ENCODE data around the gene KRT34.
"Not testable (repeated sequence)": the region's sequence is repeated elsewhere in the genome, so short reads cannot be mapped to it uniquely, and the experiment has no call there.

KRT34 gene

GRCh38 chr17:41352597-41353366 is 29.3 kb downstream of the KRT34 start:
- no peak overlapping the region for H3K27ac Mint-ChIP-seq
- no peak for TF ChIP-seq CTCF (IDR thresholded peaks at IDR 0.05; ENCODE audit: unreplicated experiment in 3 of 3)
- peaks cover 16% of the 10 kb centered on the region for H3K27me3 Mint-ChIP-seq (ENCODE audit: low read depth)
- no peak overlapping the region for H3K4me3 Mint-ChIP-seq
- H3K36me3 Mint-ChIP-seq (ENCODE audit: low read depth) = no peaks in the 10 kb centered on the region
- H3K4me1 Mint-ChIP-seq = no peaks in the 10 kb centered on the region
- peaks cover 6% of the 10 kb centered on the region for H3K9me3 Mint-ChIP-seq

GRCh38 chr17:41351177-41351576 is 30.9 kb downstream of the KRT34 start:
- no peak for TF ChIP-seq CTCF (IDR thresholded peaks at IDR 0.05; ENCODE audit: unreplicated experiment in 3 of 3)
- H3K4me3 Mint-ChIP-seq = no peak overlapping the region
- no peaks in the 10 kb centered on the region for H3K4me1 Mint-ChIP-seq
- peaks cover 12% of the 10 kb centered on the region for H3K27me3 Mint-ChIP-seq (ENCODE audit: low read depth)
- no peaks in the 10 kb centered on the region for H3K36me3 Mint-ChIP-seq (ENCODE audit: low read depth)
- H3K9me3 Mint-ChIP-seq = peaks cover 1% of the 10 kb centered on the region
- no peak overlapping the region for H3K27ac Mint-ChIP-seq

- H3K27ac Mint-ChIP-seq; H3K36me3 Mint-ChIP-seq (ENCODE audit: low read depth); H3K4me1 Mint-ChIP-seq; H3K4me3 Mint-ChIP-seq; H3K9me3 Mint-ChIP-seq: not testable (repeated sequence)
- H3K27me3 Mint-ChIP-seq (ENCODE audit: low read depth) = peaks cover 11% of the 10 kb centered on the region
Measured at GRCh38 chr17:41350381-41350878, 31.7 kb downstream of the KRT34 start, which contains the start of gene KRT33A. Gene KRT33A, minus strand, starts transcription at chr17:41350828. Its CDS starts 61 bp downstream, at chr17:41350767.

GRCh38 chr17:41347869-41348760 is 34.0 kb downstream of the KRT34 start:
- no peak overlapping the region for H3K27ac Mint-ChIP-seq
- peaks cover 8% of the 10 kb centered on the region for H3K27me3 Mint-ChIP-seq (ENCODE audit: low read depth)
- H3K9me3 Mint-ChIP-seq = peaks cover 10% of the 10 kb centered on the region
- H3K4me3 Mint-ChIP-seq = no peak overlapping the region
- TF ChIP-seq CTCF (IDR thresholded peaks at IDR 0.05; ENCODE audit: unreplicated experiment in 3 of 3) = no peak
- H3K36me3 Mint-ChIP-seq (ENCODE audit: low read depth) = no peaks in the 10 kb centered on the region
- H3K4me1 Mint-ChIP-seq = no peaks in the 10 kb centered on the region

- not testable (repeated sequence) for H3K27ac Mint-ChIP-seq; H3K4me1 Mint-ChIP-seq; H3K36me3 Mint-ChIP-seq (ENCODE audit: low read depth); H3K27me3 Mint-ChIP-seq (ENCODE audit: low read depth); H3K4me3 Mint-ChIP-seq
- H3K9me3 Mint-ChIP-seq = peaks cover 23% of the 10 kb centered on the region
Measured at GRCh38 chr17:41346421-41346820, 35.7 kb downstream of the KRT34 start.

- no peak for TF ChIP-seq CTCF (IDR thresholded peaks at IDR 0.05; ENCODE audit: unreplicated experiment in 3 of 3)
- no peaks in the 10 kb centered on the region for H3K4me1 Mint-ChIP-seq
- H3K4me3 Mint-ChIP-seq = no peak overlapping the region
- peaks cover 25% of the 10 kb centered on the region for H3K9me3 Mint-ChIP-seq
- H3K27ac Mint-ChIP-seq = no peak overlapping the region
- H3K36me3 Mint-ChIP-seq (ENCODE audit: low read depth) = no peaks in the 10 kb centered on the region
- peaks cover 8% of the 10 kb centered on the region for H3K27me3 Mint-ChIP-seq (ENCODE audit: low read depth)
Measured at GRCh38 chr17:41345992-41346391, 36.1 kb downstream of the KRT34 start.

All from nephron (organoid).